HEK293 (cell line): Measurements from ENCODE around the gene KLHL30.

ENCODE experiments used
- CTCF ChIA-PET: fragments of 350-600 bp; formaldehyde crosslinking; extraction: SDS; loops from one replicate; lab custom pipeline; 2021; ENCODE audit warnings: antibody characterized with exemption; lab: Yijun Ruan, JAX
- POLR2A ChIA-PET: fragments of 300-600 bp; formaldehyde crosslinking; extraction: SDS; loops from one replicate; lab custom pipeline; 2020; ENCODE audit warnings: antibody characterized with exemption, inconsistent platforms; lab: Yijun Ruan, JAX
- H3K27ac ChIP-seq: fragments of 200-500 bp; sonication (Bioruptor generic); 2 replicates; pipeline ENCODE4 v1.5.1; 2014; ENCODE audit warnings: low read depth, low read length, control low read depth, inconsistent platforms; ENCODE audit errors: extremely low read depth
- H3K36me3 ChIP-seq, 2 experiments: fragments of 200-500 bp in 1 of 2; sonication (Bioruptor generic) in 1 of 2; 1 replicate in 1 of 2; 2 replicates in 1 of 2; pipeline ENCODE4 v1.5.1; 2014 to 2017; ENCODE audit warnings: inconsistent platforms in 2 of 2, low read length in 2 of 2; ENCODE audit not compliant: control insufficient read depth in 2 of 2, insufficient read depth in 1 of 2
- H3K4me1 ChIP-seq: fragments of 200-500 bp; sonication (Bioruptor generic); 2 replicates; pipeline ENCODE4 v1.5.1; 2014; ENCODE audit warnings: mild to moderate bottlenecking, low read length, inconsistent platforms; ENCODE audit not compliant: control insufficient read depth, insufficient read depth
- H3K4me3 ChIP-seq: 2 replicates; pipeline ENCODE4 v1.5.1; 2011; ENCODE audit warnings: low read depth, mild to moderate bottlenecking, control low read depth, low read length, moderate library complexity
- H3K9me3 ChIP-seq: fragments of 200-500 bp; sonication (Bioruptor generic); 2 replicates; pipeline ENCODE4 v1.5.1; 2014; ENCODE audit warnings: low read depth, low read length, inconsistent platforms; ENCODE audit not compliant: control insufficient read depth, insufficient read depth
- BCL11A ChIP-seq: fragments of 450-650 bp; formaldehyde crosslinking; IDR thresholded peaks from 2 replicates; pipeline ENCODE4 v1.5.1; 2016; ENCODE audit warnings: low read depth, missing biosample characterization, missing genetic modification characterization
- HOXA7 ChIP-seq: sonication (generic); formaldehyde crosslinking; IDR thresholded peaks from 2 replicates; pipeline ENCODE4 v1.8.1; 2022; ENCODE audit warnings: missing genetic modification reagents, borderline replicate concordance
- HOXC10 ChIP-seq: sonication (generic); formaldehyde crosslinking; IDR thresholded peaks from 2 replicates; pipeline ENCODE4 v1.8.1; 2023; ENCODE audit warnings: mild to moderate bottlenecking, missing genetic modification reagents
- MYNN ChIP-seq: fragments of 450-650 bp; formaldehyde crosslinking; IDR thresholded peaks from 2 replicates; pipeline ENCODE4 v1.5.1; 2016; ENCODE audit warnings: missing biosample characterization, missing genetic modification characterization, borderline replicate concordance
- MZF1 ChIP-seq: fragments of 450-650 bp; formaldehyde crosslinking; IDR thresholded peaks from 2 replicates; pipeline ENCODE4 v1.5.1; 2017; ENCODE audit warnings: missing biosample characterization, missing genetic modification characterization, borderline replicate concordance
- SP3 ChIP-seq: fragments of 450-650 bp; formaldehyde crosslinking; IDR thresholded peaks from 2 replicates; pipeline ENCODE4 v1.5.1; 2016; ENCODE audit warnings: missing biosample characterization, missing genetic modification characterization
- ZBTB17 ChIP-seq: fragments of 450-650 bp; formaldehyde crosslinking; IDR thresholded peaks from 2 replicates; pipeline ENCODE4 v1.5.1; 2016; ENCODE audit warnings: missing biosample characterization, missing genetic modification characterization
- ZFP3 ChIP-seq: fragments of 450-650 bp; formaldehyde crosslinking; IDR thresholded peaks from 2 replicates; pipeline ENCODE4 v1.5.1; 2016; ENCODE audit warnings: low read depth, missing biosample characterization, missing genetic modification characterization
- ZNF138 ChIP-seq: fragments of 450-650 bp; formaldehyde crosslinking; IDR thresholded peaks from 2 replicates; pipeline ENCODE4 v1.5.1; 2016; ENCODE audit warnings: missing biosample characterization, missing genetic modification characterization, borderline replicate concordance
- ZNF157 ChIP-seq: fragments of 450-650 bp; formaldehyde crosslinking; IDR thresholded peaks from 2 replicates; pipeline ENCODE4 v1.5.1; 2016; ENCODE audit warnings: missing biosample characterization, missing genetic modification characterization
- ZNF16 ChIP-seq: fragments of 450-650 bp; formaldehyde crosslinking; IDR thresholded peaks from 2 replicates; pipeline ENCODE4 v1.5.1; 2016; ENCODE audit warnings: low read depth, missing biosample characterization, missing genetic modification characterization
- ZNF184 ChIP-seq: fragments of 450-650 bp; IDR thresholded peaks from 2 replicates; pipeline ENCODE4 v1.5.1; 2018; ENCODE audit warnings: missing biosample characterization, mild to moderate bottlenecking, missing genetic modification characterization
- ZNF211 ChIP-seq: fragments of 450-650 bp; formaldehyde crosslinking; IDR thresholded peaks from 2 replicates; pipeline ENCODE4 v1.5.1; 2016; ENCODE audit warnings: low read depth, missing biosample characterization, missing genetic modification characterization
- ZNF394 ChIP-seq: fragments of 450-650 bp; formaldehyde crosslinking; IDR thresholded peaks from 2 replicates; pipeline ENCODE4 v1.5.1; 2016; ENCODE audit warnings: missing biosample characterization, missing genetic modification characterization, mild to moderate bottlenecking, moderate library complexity, borderline replicate concordance
- ZNF549 ChIP-seq: fragments of 450-650 bp; IDR thresholded peaks from 2 replicates; pipeline ENCODE4 v1.5.1; 2018; ENCODE audit warnings: missing biosample characterization, missing genetic modification characterization, mild to moderate bottlenecking, inconsistent platforms, moderate library complexity
- ZNF558 ChIP-seq: fragments of 450-650 bp; formaldehyde crosslinking; IDR thresholded peaks from 2 replicates; pipeline ENCODE4 v1.5.1; 2016; ENCODE audit warnings: missing biosample characterization, missing genetic modification characterization
- ZNF585B ChIP-seq: fragments of 450-650 bp; formaldehyde crosslinking; IDR thresholded peaks from 2 replicates; pipeline ENCODE4 v1.5.1; 2016; ENCODE audit warnings: missing biosample characterization, missing genetic modification characterization
- ZNF670 ChIP-seq: fragments of 450-650 bp; formaldehyde crosslinking; IDR thresholded peaks from 2 replicates; pipeline ENCODE4 v1.5.1; 2016; ENCODE audit warnings: missing biosample characterization, missing genetic modification characterization, low read depth
- ZNF701 ChIP-seq: fragments of 450-650 bp; formaldehyde crosslinking; IDR thresholded peaks from 2 replicates; pipeline ENCODE4 v1.5.1; 2016; ENCODE audit warnings: missing biosample characterization, missing genetic modification characterization
- ZNF843 ChIP-seq: fragments of 450-650 bp; formaldehyde crosslinking; IDR thresholded peaks from 2 replicates; pipeline ENCODE4 v1.5.1; 2016; ENCODE audit warnings: missing biosample characterization, missing genetic modification characterization
- TF ChIP-seq, protein P1 (sequence below): fragments of 450-650 bp; formaldehyde crosslinking; IDR thresholded peaks from 2 replicates; pipeline ENCODE4; 2016; ENCODE audit warnings: missing biosample characterization, missing genetic modification characterization
- TF ChIP-seq, protein P2 (sequence below): fragments of 450-650 bp; formaldehyde crosslinking; IDR thresholded peaks from 2 replicates; pipeline ENCODE4 v1.5.1; 2017; ENCODE audit warnings: missing biosample characterization, missing genetic modification characterization
- TF ChIP-seq, protein P3 (sequence below): fragments of 450-650 bp; formaldehyde crosslinking; IDR thresholded peaks from 2 replicates; pipeline ENCODE4 v1.5.1; 2016; ENCODE audit warnings: missing biosample characterization, missing genetic modification characterization
- TF ChIP-seq, protein P4 (sequence below): fragments of 450-650 bp; formaldehyde crosslinking; conservative IDR thresholded peaks from 2 replicates; pipeline ENCODE4 v1.5.1; 2016; ENCODE audit warnings: low read depth, missing biosample characterization, missing genetic modification characterization

Gene KLHL30

DNA sequence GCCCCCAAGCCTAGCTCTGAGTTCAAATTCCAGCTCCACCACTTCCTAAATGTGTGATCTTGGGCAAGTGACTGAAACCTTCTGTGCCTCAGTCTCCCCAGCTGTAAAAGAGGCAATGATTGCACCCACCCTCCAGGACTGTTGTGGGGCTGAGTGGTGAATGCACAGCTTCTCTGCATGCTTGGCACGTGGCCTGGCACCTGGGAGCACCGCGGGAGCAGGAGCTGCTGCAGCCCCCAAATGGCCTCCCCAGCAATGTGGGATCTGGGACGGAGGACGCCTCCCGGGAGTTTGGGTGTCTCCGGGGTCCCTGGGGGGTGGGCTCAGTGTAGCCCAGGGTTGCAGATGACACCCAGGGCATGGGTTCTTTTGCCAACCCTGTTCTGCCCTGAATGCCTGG is 1.6 kb downstream of the KLHL30 start (continued):
- no peak for TF ChIP-seq HOXC10 (CRISPR knock-in tag)
- TF ChIP-seq ZNF558 (tag by site-specific recombination): no peak

DNA sequence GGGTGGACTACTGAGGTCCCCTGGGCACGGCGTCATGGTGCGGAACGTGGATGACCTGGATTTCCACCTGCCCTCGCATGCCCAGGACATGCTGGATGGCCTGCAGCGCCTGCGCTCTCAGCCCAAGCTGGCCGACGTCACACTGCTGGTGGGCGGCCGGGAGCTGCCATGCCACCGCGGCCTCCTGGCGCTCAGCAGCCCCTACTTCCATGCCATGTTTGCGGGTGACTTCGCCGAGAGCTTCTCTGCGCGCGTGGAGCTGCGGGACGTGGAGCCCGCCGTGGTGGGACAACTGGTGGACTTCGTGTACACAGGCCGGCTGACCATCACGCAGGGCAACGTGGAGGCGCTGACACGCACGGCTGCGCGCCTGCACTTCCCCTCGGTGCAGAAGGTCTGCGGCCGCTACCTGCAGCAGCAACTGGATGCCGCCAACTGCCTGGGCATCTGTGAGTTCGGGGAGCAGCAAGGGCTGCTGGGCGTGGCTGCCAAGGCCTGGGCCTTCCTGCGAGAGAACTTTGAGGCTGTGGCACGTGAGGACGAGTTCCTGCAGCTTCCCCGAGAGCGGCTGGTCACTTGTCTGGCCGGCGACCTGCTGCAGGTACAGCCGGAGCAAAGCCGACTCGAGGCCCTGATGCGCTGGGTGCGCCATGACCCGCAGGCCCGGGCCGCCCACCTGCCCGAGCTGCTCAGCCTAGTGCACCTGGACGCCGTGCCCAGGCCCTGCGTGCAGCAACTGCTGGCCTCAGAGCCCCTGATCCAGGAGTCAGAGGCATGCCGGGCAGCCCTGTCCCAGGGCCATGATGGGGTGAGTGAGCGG is 2.5 kb downstream of the KLHL30 start:
- Histone ChIP-seq H3K9me3 (no peaks in the 10 kb centered on the region), H3K4me1 (no peaks in the 10 kb centered on the region), H3K4me3 (no peak overlapping the region), H3K36me3 (no peaks in the 10 kb centered on the region), H3K27ac (no peak overlapping the region; the same call in 1 of the 2 replicates)
- POLR2A ChIA-PET: no interaction called here
- TF ChIP-seq, protein P1, sequence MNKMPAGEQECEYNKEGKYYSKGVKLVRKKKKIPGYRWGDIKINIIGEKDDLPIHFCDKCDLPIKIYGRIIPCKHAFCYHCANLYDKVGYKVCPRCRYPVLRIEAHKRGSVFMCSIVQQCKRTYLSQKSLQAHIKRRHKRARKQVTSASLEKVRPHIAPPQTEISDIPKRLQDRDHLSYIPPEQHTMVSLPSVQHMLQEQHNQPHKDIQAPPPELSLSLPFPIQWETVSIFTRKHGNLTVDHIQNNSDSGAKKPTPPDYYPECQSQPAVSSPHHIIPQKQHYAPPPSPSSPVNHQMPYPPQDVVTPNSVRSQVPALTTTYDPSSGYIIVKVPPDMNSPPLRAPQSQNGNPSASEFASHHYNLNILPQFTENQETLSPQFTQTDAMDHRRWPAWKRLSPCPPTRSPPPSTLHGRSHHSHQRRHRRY (tag by site-specific recombination): no peak
- TF ChIP-seq BCL11A (tag by site-specific recombination) (no peak), ZNF138 (tag by site-specific recombination) (no peak)
- CTCF ChIA-PET: no interaction called here

DNA sequence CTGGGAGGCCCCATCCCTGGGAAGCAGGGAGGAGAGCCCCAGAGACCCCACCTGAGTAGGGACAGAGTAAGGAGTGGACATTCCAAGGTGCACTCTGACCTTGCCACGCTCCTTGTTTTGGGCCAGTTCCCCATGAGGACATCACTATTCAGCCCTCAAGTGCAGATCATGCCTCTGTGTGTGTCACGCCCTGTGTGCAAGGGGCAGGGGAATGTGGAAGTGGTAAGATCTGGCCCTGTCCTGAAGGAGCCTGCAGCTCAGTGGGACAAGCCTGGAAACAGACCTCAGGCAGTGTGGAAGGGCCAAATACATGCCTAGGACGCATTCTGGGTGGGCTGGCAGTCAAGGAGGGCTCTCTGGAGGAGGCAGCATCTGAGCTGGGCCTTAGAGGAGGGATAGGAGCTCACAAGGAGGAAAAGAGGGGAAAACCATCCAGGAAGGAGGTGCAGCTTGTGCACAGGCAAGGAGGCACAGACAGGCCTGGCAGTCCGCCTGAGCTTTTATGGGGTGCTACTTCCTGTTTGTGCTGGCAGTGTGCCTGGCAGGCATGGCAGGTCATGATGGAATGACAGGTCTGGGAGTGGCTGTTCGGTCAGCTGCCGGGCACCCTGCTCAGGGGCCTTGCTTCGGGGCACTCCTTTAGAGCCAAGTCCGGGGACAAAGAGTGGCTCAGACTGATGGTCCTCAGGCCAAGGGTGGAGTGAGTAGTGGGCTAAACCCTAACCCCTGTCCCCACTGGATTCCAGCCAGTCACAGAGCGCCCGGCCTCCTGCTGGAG is 3.3 kb downstream of the KLHL30 start:
- ChIA-PET POLR2A (no interaction called here), CTCF (interaction anchor here (0.6 to 0.7 kb wide), 2 partner anchors 41 to 73 kb away, joined by 3 to 6 read pairs; no protein-coding TSS in a partner anchor)
- Histone ChIP-seq H3K36me3 (no peaks in the 10 kb centered on the region), H3K9me3 (no peaks in the 10 kb centered on the region), H3K27ac (no peak overlapping the region; the same call in 1 of the 2 replicates), H3K4me3 (no peak overlapping the region), H3K4me1 (no peaks in the 10 kb centered on the region)
- no peak for TF ChIP-seq HOXA7
- TF ChIP-seq SP3 (tag by site-specific recombination): no peak
- TF ChIP-seq ZBTB17 (tag by site-specific recombination): peak; percentile 85
- TF ChIP-seq, protein P2, sequence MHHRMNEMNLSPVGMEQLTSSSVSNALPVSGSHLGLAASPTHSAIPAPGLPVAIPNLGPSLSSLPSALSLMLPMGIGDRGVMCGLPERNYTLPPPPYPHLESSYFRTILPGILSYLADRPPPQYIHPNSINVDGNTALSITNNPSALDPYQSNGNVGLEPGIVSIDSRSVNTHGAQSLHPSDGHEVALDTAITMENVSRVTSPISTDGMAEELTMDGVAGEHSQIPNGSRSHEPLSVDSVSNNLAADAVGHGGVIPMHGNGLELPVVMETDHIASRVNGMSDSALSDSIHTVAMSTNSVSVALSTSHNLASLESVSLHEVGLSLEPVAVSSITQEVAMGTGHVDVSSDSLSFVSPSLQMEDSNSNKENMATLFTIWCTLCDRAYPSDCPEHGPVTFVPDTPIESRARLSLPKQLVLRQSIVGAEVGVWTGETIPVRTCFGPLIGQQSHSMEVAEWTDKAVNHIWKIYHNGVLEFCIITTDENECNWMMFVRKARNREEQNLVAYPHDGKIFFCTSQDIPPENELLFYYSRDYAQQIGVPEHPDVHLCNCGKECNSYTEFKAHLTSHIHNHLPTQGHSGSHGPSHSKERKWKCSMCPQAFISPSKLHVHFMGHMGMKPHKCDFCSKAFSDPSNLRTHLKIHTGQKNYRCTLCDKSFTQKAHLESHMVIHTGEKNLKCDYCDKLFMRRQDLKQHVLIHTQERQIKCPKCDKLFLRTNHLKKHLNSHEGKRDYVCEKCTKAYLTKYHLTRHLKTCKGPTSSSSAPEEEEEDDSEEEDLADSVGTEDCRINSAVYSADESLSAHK (tag by site-specific recombination): no peak
- TF ChIP-seq ZNF157 (tag by site-specific recombination): no peak
- TF ChIP-seq ZNF184 (tag by site-specific recombination): no peak
- TF ChIP-seq ZNF211 (tag by site-specific recombination): no peak
- TF ChIP-seq ZNF670 (tag by site-specific recombination): no peak
- TF ChIP-seq, protein P3, sequence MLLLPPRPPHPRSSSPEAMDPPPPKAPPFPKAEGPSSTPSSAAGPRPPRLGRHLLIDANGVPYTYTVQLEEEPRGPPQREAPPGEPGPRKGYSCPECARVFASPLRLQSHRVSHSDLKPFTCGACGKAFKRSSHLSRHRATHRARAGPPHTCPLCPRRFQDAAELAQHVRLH: no peak
- TF ChIP-seq BCL11A (tag by site-specific recombination): 0 out of 2 replicates have a peak, but pooled peaks have one; percentile 33
- TF ChIP-seq MZF1 (tag by site-specific recombination): no peak
- TF ChIP-seq ZNF16 (tag by site-specific recombination): no peak
- no peak for TF ChIP-seq ZNF585B
- TF ChIP-seq ZNF843 (tag by site-specific recombination): 0 out of 2 replicates have a peak, but pooled peaks have one; percentile 24
- no peak for TF ChIP-seq MYNN (tag by site-specific recombination)
- TF ChIP-seq, protein P4, sequence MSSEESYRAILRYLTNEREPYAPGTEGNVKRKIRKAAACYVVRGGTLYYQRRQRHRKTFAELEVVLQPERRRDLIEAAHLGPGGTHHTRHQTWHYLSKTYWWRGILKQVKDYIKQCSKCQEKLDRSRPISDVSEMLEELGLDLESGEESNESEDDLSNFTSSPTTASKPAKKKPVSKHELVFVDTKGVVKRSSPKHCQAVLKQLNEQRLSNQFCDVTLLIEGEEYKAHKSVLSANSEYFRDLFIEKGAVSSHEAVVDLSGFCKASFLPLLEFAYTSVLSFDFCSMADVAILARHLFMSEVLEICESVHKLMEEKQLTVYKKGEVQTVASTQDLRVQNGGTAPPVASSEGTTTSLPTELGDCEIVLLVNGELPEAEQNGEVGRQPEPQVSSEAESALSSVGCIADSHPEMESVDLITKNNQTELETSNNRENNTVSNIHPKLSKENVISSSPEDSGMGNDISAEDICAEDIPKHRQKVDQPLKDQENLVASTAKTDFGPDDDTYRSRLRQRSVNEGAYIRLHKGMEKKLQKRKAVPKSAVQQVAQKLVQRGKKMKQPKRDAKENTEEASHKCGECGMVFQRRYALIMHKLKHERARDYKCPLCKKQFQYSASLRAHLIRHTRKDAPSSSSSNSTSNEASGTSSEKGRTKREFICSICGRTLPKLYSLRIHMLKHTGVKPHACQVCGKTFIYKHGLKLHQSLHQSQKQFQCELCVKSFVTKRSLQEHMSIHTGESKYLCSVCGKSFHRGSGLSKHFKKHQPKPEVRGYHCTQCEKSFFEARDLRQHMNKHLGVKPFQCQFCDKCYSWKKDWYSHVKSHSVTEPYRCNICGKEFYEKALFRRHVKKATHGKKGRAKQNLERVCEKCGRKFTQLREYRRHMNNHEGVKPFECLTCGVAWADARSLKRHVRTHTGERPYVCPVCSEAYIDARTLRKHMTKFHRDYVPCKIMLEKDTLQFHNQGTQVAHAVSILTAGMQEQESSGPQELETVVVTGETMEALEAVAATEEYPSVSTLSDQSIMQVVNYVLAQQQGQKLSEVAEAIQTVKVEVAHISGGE (tag by site-specific recombination): 0 out of 2 replicates have a peak, but pooled peaks have one; percentile 19
- no peak for TF ChIP-seq ZNF549 (tag by site-specific recombination)
- no peak for TF ChIP-seq ZNF394 (tag by site-specific recombination)
- TF ChIP-seq ZNF701 (tag by site-specific recombination): no peak
- peak; percentile 93 for TF ChIP-seq ZFP3
